ENCODE data around the gene DGKI. TPM values are rescaled to one million over a fixed set of nuclear protein-coding genes. Genes with fewer than 3 reads are reported as not detected.
A peak's percentile ranks its signal among the peaks of the same experiment; 100 is the strongest.

The DGKI gene
- total and polyA plus RNA-seq, 9 of the 15 experiments (the other 6 are each of a cell fraction or from before 2014, with no cell fraction given), result 0.11 to 0.54 (median 0.15) TPM; not detected in 5

DNA sequence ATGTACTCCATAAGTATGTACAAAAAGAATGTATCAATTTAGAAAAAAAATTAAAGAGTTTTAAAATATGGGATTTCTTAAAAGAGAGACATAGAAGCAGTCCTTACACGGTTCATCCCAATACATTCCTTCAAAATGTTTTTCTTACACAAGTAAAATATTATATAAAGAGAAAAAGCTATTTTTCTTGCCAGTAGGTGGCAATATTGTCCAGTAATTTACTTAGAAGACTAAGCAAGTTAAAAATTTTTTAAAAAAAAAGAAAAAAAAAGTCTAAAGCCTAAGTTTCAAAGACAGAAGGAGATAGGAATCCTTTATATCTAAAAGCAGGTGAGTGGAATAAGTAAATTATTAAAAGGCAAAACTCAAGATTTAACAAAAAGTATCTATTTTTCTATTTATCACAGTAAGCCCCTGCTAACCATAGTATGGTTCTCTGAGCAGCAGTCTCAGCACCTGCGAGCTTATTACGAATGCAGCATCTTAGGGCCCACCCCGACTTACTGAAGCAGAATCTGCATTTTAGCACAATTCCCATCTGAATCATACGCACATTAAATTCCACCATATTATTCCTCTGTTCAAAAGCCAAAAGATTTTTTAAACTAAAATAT, 240.6 kb downstream of the DGKI start:
- FAIRE-seq, result no peak
- intact Hi-C loops (cut with micrococcal nuclease), result loop anchor here (1.0 to 2.0 kb wide), 4 partner anchors 20 to 403 kb away; no protein-coding TSS in a partner anchor
- no peak overlapping the region for H3K4me2 ChIP-seq (ENCODE audit: insufficient read depth, low read length)
- H3K27ac ChIP-seq (ENCODE audit: extremely low read depth, low read depth, low read length), result no peak overlapping the region
- DNase-seq (ENCODE audit: extremely low read depth in 1 of 4, low spot score in 3 of 4), result peak in 3 of 4 experiments; percentile 32 to 54 (median 42)
- H3K27me3 ChIP-seq (ENCODE audit: control insufficient read depth in 2 of 2, insufficient read depth in 2 of 2, low read length in 2 of 2), result peaks cover 0 to 2% of the 10 kb centered on the region in 2 experiments; a peak in 1 of 5 replicates
- no peak overlapping the region for H3K9ac ChIP-seq (ENCODE audit: insufficient read depth in 1 of 2, low read depth in 2 of 2, low read length in 2 of 2)
- H2AFZ ChIP-seq (ENCODE audit: low read depth, low read length), result no peak overlapping the region
- H3K9me1 ChIP-seq (ENCODE audit: control insufficient read depth, insufficient read depth, low read length), result no peaks in the 10 kb centered on the region
- CTCF ChIA-PET (ENCODE audit: low intra/inter-chr PET ratio), result interaction anchor here (0.6 to 2.5 kb wide), 5 partner anchors 20 to 1163 kb away, joined by 3 to 19 read pairs (median 6); no protein-coding TSS in a partner anchor
- POLR2A ChIA-PET, result interaction anchor here (0.5 to 0.7 kb wide), 3 partner anchors 20 to 245 kb away, joined by 3 read pairs; no protein-coding TSS in a partner anchor
- WGBS (ENCODE audit: insufficient coverage, low coverage, missing lambda C conversion rate), result 2% methylated on average over 5 of the region's 5 CpGs
- H3K79me2 ChIP-seq (ENCODE audit: control insufficient read depth, insufficient read depth, low read length), result no peaks in the 10 kb centered on the region
- H3K4me3 ChIP-seq, result no peak overlapping the region
- no peaks in the 10 kb centered on the region for H3K9me3 ChIP-seq (replicated peaks; ENCODE audit: control insufficient read depth, insufficient read depth, low read depth, low read length)
- H3K4me1 ChIP-seq (replicated peaks in 1 of 2; ENCODE audit: control insufficient read depth in 2 of 2, insufficient read depth in 2 of 2, low read length in 2 of 2), result no peaks in the 10 kb centered on the region
- ATAC-seq, result peak; percentile 78
- no peaks in the 10 kb centered on the region for H3K36me3 ChIP-seq (ENCODE audit: control insufficient read depth, insufficient read depth, low read length)
- BruUV-seq (replicated peaks), result no TSS peak
- no peaks in the 10 kb centered on the region for H4K20me1 ChIP-seq (replicated peaks; ENCODE audit: control insufficient read depth, insufficient read depth, low read length)
- in situ Hi-C loops (cut with MboI), result no loop called here
- TF ChIP-seq POLR2G (IDR thresholded peaks at IDR 0.05; ENCODE audit: low read depth, low read length) (no peak), ZNF586 (CRISPR knock-in tag; conservative IDR thresholded peaks at IDR 0.05) (no peak), ZNF174 (CRISPR knock-in tag; IDR thresholded peaks at IDR 0.05) (no peak), ZNF384 (IDR thresholded peaks at IDR 0.05; ENCODE audit: low read depth, low read length) (peak; percentile 77), RFX5 (IDR thresholded peaks at IDR 0.05; ENCODE audit: low read depth, low read length) (peak; percentile 32; the same call in 1 of the 2 replicates), ZC3H11A (IDR thresholded peaks at IDR 0.05; ENCODE audit: low read depth, low read length) (no peak), SNIP1 (IDR thresholded peaks at IDR 0.05; ENCODE audit: low read depth) (no peak), RAD21 (CRISPR knock-in tag; conservative IDR thresholded peaks at IDR 0.05 in 1 of 2, IDR thresholded peaks at IDR 0.05 in 1 of 2) (peak; percentile 58 to 59)
- TF ChIP-seq, protein P1, sequence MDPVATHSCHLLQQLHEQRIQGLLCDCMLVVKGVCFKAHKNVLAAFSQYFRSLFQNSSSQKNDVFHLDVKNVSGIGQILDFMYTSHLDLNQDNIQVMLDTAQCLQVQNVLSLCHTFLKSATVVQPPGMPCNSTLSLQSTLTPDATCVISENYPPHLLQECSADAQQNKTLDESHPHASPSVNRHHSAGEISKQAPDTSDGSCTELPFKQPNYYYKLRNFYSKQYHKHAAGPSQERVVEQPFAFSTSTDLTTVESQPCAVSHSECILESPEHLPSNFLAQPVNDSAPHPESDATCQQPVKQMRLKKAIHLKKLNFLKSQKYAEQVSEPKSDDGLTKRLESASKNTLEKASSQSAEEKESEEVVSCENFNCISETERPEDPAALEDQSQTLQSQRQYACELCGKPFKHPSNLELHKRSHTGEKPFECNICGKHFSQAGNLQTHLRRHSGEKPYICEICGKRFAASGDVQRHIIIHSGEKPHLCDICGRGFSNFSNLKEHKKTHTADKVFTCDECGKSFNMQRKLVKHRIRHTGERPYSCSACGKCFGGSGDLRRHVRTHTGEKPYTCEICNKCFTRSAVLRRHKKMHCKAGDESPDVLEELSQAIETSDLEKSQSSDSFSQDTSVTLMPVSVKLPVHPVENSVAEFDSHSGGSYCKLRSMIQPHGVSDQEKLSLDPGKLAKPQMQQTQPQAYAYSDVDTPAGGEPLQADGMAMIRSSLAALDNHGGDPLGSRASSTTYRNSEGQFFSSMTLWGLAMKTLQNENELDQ (CRISPR knock-in tag; IDR thresholded peaks at IDR 0.05; ENCODE audit: borderline replicate concordance), result no peak
- TF ChIP-seq, protein P2, sequence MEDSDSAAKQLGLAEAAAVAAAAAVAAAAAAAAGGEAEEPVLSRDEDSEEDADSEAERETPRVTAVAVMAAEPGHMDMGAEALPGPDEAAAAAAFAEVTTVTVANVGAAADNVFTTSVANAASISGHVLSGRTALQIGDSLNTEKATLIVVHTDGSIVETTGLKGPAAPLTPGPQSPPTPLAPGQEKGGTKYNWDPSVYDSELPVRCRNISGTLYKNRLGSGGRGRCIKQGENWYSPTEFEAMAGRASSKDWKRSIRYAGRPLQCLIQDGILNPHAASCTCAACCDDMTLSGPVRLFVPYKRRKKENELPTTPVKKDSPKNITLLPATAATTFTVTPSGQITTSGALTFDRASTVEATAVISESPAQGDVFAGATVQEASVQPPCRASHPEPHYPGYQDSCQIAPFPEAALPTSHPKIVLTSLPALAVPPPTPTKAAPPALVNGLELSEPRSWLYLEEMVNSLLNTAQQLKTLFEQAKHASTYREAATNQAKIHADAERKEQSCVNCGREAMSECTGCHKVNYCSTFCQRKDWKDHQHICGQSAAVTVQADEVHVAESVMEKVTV (CRISPR knock-in tag; IDR thresholded peaks at IDR 0.05), result 0 out of 2 replicates have a peak, but pooled peaks have one; percentile 29
- TF ChIP-seq, protein P3, sequence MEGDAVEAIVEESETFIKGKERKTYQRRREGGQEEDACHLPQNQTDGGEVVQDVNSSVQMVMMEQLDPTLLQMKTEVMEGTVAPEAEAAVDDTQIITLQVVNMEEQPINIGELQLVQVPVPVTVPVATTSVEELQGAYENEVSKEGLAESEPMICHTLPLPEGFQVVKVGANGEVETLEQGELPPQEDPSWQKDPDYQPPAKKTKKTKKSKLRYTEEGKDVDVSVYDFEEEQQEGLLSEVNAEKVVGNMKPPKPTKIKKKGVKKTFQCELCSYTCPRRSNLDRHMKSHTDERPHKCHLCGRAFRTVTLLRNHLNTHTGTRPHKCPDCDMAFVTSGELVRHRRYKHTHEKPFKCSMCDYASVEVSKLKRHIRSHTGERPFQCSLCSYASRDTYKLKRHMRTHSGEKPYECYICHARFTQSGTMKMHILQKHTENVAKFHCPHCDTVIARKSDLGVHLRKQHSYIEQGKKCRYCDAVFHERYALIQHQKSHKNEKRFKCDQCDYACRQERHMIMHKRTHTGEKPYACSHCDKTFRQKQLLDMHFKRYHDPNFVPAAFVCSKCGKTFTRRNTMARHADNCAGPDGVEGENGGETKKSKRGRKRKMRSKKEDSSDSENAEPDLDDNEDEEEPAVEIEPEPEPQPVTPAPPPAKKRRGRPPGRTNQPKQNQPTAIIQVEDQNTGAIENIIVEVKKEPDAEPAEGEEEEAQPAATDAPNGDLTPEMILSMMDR (IDR thresholded peaks at IDR 0.05 in 2 of 3, conservative IDR thresholded peaks at IDR 0.05 in 1 of 3; ENCODE audit: insufficient read depth in 2 of 3, low read depth in 1 of 3, low read length in 3 of 3), result peak in 2 of 3 experiments; percentile 20 to 67; a peak in 4 of 6 replicates
- TF ChIP-seq, protein P4, sequence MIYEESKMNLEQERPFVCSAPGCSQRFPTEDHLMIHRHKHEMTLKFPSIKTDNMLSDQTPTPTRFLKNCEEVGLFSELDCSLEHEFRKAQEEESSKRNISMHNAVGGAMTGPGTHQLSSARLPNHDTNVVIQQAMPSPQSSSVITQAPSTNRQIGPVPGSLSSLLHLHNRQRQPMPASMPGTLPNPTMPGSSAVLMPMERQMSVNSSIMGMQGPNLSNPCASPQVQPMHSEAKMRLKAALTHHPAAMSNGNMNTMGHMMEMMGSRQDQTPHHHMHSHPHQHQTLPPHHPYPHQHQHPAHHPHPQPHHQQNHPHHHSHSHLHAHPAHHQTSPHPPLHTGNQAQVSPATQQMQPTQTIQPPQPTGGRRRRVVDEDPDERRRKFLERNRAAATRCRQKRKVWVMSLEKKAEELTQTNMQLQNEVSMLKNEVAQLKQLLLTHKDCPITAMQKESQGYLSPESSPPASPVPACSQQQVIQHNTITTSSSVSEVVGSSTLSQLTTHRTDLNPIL (CRISPR knock-in tag; IDR thresholded peaks at IDR 0.05), result no peak
